H4 (cell line): ENCODE measurements around the gene MYPN. TPM values are rescaled to one million over a fixed set of nuclear protein-coding genes. Genes with fewer than 3 reads are reported as not detected.
A peak's percentile ranks its signal among the peaks of the same experiment; 100 is the strongest.
"Not testable (repeated sequence)": the region's sequence is repeated elsewhere in the genome, so short reads cannot be mapped to it uniquely, and the experiment has no call there.

ENCODE experiments used
- DNase-seq: peaks from one replicate; pipeline ENCODE4 v3.0.0-alpha.2; 2015; ENCODE audit warnings: low spot score
- total RNA-seq: library from RNA; depleted of rRNA; stranded (reverse); fragments of >200 nt; shearing (Covaris generic); gene quantifications from 2 replicates; pipeline ENCODE4 v1.2.3, GENCODE V29; 2014; rRNA removed

MYPN gene
- total RNA-seq, 1 experiment from 2014 or later = 3.8 TPM

DNA sequence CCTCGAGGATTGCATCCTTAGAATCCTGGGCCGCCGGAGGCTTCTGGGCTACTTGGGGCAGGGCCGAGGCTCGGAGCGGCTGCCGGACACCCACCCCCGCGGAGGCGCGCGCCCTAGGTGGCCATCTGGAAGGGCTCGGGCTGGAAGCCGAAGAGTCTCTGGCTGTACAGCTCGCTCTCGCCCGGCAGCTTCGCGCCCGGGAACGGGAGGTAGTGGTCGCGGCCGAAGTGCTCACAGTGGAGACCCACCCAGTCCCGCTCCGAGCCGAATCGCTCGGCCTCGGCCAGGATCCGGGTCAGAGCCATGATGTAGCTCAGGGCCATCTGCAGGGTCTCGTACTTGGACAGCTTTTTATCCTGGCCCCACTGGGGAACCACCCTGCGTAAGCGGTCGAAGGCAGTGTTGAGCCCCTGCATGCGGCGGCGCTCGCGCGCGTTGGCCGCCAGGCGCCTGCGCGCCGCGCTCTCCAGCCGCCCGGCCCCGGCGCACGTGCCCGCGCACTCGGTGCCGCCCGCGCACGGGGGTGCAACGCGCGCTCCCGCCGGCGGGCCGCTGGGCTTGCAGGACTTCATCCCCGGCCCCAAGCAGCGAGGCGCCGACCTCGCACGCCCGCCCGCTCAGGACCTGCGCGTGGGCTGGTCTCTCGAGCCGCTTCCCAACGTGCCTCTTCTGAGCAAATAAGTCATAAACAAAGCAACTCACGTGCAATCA is 122.0 kb downstream of the MYPN start:
- peak; percentile 41 for DNase-seq

DNA sequence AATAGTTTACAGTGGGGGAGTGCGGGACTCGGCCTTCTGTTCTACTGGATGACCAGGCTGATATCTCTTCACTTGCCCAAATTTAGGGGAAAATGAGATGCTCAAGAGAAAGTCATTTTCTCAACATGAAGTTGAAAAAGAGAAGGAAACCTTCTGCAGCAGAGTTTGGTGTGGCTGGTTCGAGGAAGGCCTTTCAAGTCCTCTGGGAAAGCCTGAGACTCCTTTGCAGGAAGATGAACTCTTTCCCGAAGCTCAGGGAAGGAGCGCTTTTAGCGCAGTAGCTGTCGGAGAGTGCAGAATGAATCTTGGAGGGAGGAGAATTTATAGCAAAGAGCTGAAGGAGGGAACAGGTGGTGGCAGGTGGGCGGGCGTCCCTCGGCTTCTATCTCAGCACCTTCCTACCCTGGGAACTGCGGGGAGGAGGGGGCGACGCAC is 122.5 kb downstream of the MYPN start, which contains the start of gene ATOH7:
Gene ATOH7 (minus strand): TSS at position 297 of the 435 bp plus-strand sequence. CDS start 436 bp downstream, outside the sequence.
- DNase-seq = no peak

DNA sequence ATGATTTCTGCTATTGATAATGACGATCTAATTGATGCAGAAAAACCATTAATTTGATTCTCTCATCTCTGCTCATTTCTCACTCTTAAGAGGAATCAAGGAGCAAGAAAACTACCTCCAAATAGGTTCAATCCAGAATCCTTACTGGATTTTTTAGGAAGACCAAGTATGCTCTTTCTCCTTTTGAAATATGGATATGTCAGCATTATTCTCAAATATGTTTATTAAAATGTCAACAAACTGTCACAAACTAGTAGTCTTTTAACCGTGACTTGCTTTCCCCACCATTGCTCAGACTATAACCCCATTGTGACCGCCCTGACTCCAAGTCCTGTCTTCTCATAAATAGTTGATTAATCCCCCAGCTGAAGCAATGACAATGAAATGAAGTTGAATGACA is 123.8 kb downstream of the MYPN start:
- no peak for DNase-seq

DNA sequence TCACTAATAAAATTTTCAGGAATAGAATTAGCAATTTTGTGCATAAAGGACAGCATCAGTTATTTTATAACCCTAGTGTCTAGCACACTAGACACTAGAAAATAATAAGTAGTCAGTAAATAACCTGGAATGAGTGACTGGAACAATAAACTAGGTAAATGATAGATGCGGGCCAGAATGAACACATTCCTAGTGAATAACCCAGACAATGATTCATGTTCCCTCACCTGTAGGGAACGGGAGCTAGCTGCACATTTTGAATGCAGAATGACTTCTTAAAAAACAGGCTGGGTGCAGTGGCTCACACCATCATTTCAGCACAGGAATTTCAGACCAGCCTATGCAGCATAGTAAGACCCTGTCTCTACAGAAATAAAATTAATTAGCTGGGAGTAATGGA is 125.8 kb downstream of the MYPN start:
- no peak for DNase-seq

DNA sequence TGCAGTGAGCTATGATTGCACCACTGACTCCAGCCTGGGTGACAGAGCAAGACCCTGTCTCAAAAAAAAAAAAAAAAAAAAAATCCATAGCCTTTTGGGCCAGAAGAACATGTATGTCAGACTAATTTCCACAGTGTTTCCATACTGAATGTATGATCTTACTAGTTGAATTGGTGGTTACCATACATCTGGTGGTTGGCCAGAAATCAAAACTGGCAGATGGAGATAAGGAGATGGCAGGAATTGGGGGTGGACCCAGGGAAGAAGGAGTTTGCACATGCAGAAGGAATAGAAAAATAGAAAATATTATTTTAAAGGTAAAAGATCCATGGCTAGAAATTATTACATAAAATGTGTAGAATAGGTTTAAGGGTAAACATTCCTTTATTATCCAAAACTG is 126.3 kb downstream of the MYPN start:
- no peak for DNase-seq

DNA sequence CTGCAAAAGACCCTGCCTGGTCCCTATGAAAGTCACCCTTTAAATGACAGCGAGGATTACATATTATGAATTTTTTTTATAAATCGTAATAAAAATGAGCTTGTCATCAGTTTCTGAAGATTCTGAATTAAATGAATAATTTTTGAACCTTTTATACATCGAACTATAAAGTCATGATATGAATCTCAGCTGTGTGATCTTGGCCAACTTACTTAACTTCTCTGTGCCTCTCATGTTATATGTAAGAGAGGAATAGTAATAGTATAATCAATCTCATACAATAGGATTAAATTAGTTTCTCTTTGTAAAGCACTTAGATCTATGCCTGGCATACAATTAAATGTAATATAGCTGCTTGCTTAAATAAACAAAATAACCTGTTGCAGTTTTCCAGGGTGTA is 127.9 kb downstream of the MYPN start:
- DNase-seq = no peak

DNA sequence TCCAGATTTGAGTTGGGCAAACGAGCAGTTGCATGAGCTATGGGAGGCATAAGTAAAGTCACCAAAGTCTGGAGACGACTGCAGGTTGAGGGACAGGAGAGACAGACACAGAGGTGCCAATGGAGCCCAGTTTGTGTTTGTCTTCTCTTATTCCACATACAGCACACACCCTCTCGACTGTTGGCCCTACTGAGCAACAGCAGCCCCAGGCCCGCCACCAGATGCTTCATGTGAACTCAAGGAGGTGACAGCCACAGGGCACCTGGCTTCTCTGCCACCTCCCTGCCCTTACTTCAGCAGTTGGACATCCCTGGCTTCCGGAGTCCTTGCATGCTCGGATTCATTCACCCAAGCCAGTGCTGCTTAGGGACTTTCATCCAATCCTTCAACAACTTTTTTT is 129.1 kb downstream of the MYPN start:
- DNase-seq = no peak

DNA sequence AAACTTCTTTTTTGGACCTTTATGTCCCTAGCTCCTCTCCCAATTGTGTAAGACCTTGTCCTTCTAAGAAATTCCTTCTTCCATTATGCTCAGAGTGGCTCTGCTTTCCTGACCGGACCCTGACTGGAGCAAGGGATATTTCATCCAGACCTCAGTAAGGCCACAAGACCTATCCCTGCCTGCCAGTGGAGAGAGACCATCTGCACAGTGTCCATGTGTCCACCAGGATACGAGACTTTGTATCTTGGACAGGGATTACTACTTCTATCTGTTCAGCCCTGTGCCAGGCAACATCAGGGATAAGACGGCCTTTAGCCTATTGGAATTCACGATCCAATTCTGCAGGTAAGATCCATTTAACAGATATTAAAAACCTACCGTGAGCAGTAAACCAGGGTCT is 129.8 kb downstream of the MYPN start:
- no peak for DNase-seq

DNA sequence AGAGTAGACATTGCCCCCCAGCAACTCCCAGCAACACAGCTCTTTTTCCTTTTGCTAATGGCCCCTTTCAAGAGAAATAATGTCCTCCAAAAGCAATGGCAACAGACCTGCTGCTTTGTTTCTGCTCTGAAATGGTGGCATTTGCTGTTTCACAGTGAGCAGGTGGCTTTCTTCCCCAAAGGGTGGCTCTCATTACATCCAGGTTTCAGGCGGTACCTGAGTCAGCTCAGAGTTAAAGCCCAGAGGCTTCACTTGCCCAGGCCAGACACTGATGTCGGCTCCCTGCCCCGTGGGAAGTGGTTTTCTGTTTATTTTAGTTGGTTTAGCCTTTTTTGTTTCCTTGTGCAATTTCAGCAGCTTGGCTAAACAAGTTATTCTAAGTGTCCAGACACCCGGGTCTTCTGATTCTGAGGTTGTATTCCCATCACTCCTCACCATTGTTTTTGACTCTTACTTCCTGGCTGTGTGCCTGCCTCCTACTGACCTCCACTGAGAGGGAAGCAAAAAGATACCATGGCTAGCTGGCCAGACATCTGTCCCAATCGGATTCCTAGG is 130.4 kb downstream of the MYPN start:
- DNase-seq = peak; percentile 68

DNA sequence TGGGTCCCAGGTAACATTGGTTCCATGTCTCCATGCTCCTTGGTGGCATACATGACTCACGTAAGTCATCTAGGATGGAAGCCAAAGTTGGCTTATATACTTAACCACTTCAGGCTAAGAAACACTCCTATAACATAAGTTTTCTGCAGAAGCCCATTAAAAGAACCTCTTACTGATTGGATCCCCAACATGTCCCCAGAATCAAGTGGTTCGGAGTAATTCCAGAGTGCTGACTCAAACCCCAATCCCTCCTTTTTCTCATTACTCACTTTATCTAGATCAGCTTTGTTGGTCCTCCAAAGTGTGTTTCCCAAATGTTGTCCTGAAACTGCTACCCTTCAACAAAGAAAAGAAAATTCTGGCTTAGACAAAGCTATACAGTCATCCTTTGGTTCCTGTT is 132.8 kb downstream of the MYPN start:
- no peak for DNase-seq

DNA sequence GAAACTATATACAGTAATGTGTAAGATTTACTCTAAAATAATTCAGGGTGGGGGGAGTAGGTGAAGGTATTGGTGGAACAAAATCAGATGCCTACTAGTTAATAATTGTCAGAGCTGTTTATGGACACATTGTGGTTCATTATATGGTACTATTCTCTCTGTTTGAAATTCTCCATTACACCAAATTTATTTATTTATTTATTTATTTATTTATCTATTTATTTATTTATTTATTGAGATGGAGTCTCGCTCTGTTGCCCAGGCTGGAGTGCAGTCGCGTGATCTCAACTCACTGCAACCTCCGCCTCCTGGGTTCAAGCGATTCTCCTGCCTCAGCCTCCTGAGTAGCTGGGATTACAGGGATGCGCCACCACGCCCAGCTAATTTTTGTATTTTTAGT is 137.1 kb downstream of the MYPN start:
- not testable (repeated sequence) for DNase-seq

DNA sequence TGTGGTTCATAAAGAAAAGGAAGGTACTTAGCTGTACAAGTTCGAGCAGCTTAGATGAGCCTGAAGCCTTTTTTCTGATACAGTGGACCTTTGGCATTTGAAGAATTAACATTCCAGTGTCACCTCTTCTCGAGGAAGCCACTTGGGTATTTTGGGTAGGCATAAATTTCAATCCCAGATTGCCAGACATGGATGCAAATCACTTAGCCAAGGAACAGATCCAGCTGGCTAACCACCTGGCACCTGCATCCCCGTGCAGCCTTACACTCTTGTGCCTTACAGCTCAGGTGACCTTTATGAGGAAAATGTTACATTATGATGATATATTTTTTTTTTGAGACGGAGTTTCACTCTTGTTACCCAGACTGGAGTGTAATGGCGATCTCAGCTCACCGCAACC is 138.6 kb downstream of the MYPN start:
- no peak for DNase-seq

DNA sequence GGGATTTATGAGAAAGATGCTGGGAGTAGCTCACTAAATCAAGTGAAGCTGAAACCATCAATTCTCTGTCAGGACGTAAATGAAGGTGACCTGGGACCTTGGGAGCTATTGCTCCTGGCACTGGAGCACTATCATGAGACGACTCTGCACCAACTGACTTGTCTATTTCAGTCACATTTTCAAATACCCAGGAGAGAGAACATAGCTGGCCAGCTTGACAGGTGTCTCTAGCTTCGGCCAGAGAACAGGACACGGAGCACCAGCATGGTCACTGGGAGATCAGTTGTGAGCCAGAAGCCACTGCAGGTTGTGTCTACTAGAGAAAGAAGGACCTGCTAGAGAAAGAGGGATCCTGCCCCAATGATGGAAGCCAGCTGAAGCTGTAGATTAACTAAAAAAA is 140.0 kb downstream of the MYPN start:
- no peak for DNase-seq

DNA sequence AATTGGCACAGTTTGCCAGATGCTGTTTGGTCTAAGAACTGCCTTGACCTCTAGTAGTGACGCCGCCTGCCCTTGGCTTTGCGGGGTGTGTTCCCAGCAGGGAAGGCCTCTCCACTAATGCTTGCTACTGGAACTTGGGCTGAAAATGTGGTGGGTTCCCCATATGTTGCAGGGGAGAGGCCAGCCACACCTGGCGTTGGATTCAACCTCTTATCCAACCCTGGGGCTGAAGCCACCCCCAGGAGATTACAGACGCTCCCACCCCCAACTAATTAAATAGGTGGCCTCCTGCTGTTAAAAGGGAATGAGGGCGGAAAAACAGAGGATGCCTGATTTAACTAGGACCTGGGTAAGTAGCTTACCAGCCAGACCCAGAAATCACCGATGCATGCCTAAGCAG is 141.9 kb downstream of the MYPN start:
- no peak for DNase-seq

DNA sequence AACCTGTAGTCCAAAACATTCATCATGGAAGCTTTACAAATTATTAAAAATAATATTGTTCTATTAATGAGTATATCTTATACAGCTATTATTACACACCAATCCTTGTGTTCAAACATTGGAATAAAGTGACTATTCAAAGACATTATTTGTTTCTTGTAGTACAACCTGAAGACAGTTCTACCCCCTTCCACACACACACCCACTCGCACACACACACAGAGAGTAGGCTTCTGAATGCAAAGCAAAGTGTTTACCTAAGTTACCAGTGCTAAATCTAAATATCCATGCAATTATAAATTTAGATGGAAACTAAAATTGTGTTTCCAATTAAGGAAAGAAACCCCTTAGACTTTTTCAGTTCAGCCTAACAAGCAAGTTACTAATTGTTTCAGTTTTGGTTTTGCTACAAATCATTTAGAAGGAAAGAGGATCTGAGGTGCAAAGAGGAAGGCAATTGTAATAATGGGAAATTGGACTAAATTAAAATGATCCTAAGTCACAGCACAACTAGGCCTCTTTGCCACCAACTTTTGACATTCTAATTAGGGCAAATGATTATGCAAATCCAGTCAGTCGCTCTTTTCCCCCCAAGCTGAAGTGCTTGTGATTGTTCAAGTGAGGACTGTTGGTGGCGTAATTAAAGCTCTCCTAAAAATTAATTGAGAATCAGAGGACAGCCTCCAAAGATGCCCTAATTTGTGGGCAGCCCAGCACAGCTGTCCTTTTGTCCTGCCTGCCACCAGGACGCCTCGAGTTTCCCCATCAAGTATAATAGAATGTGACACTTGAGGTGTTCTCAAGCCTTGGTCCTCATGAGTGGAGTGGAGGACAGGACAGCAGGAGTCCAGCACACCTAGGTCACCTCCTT is 142.6 kb downstream of the MYPN start:
- no peak for DNase-seq

DNA sequence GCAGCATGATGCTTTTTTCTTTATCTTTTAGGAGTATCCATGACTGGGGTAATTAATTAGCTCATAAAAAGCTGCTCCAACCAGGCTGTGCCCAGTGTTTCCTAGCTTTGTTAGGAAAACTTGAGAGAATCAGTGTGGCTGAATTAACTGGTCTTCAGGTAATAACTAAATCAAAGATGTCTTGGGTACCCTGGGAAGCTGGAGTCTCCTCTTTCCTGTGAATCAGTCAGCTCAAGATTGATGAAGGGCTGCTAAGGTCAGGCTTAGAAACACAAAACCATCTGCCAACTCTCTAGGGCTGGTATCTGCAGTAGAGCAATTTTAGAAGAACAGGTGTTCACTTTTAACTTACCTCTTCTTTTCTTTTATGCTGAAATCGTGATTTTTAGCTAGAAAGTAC is 144.1 kb downstream of the MYPN start:
- no peak for DNase-seq

DNA sequence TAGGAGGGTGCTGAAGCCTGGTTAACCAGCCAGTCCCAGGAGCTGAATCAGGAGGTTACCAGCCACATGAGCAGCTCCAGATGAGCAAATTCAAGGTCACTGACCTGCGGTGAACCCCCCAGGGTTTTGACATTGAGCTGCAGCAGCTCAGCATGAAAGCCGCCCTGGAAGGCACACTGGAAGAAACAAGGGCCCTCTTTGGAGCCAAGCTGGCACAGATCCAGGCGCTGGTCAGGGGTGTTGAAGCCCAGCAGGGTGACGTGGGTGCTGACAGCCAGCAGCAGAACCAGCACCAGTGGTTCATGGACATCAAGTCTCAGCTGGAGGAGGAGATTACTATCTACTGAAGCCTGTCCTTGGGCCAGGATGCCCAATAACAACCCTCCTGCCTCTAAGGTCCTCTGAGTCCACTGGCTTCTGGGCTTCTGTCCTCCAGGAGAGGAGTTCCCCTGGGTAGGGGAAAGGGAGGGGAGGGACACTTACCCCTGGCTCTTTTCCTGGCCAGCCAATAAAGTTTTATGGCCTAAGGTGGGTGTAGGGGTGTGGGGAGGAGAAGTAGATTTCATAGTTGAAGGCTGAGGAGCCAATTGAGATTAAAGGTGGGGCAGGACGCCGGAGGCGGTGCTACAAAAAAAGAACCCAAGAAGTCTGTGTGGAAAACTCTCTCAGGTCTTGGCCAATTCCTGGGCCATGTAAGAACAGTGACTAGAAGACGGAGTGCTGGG is 152.0 kb downstream of the MYPN start:
- DNase-seq = no peak

Other genes starting within 250 kb of the MYPN start
- 10.8 and 14.0 TPM in 2 replicates for gene SIRT1, start 224.8 kb upstream of the MYPN start, total RNA-seq
- gene HERC4, start 34.2 kb upstream of the MYPN start, total RNA-seq = 24.9 and 28.6 TPM in 2 replicates
- gene ATOH7, start 122.6 kb downstream of the MYPN start, total RNA-seq = 0.27 and 0.88 TPM in 2 replicates
- gene HNRNPH3, start 222.6 kb downstream of the MYPN start, total RNA-seq = 15.1 and 21.1 TPM in 2 replicates
- gene PBLD, start 223.4 kb downstream of the MYPN start, total RNA-seq = 2.3 and 3.1 TPM in 2 replicates